ENCODE measurements around the gene PRRC2C.

The PRRC2C gene

GRCh38 chr1:171467626-171468025, 17.7 kb upstream of the PRRC2C start:
- TF ChIP-seq, protein P1, sequence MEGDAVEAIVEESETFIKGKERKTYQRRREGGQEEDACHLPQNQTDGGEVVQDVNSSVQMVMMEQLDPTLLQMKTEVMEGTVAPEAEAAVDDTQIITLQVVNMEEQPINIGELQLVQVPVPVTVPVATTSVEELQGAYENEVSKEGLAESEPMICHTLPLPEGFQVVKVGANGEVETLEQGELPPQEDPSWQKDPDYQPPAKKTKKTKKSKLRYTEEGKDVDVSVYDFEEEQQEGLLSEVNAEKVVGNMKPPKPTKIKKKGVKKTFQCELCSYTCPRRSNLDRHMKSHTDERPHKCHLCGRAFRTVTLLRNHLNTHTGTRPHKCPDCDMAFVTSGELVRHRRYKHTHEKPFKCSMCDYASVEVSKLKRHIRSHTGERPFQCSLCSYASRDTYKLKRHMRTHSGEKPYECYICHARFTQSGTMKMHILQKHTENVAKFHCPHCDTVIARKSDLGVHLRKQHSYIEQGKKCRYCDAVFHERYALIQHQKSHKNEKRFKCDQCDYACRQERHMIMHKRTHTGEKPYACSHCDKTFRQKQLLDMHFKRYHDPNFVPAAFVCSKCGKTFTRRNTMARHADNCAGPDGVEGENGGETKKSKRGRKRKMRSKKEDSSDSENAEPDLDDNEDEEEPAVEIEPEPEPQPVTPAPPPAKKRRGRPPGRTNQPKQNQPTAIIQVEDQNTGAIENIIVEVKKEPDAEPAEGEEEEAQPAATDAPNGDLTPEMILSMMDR (IDR thresholded peaks at IDR 0.05; ENCODE audit: low read depth, low read length) = no peak
- no peak for DNase-seq (ENCODE audit: extremely low read depth, low read depth)

DNA sequence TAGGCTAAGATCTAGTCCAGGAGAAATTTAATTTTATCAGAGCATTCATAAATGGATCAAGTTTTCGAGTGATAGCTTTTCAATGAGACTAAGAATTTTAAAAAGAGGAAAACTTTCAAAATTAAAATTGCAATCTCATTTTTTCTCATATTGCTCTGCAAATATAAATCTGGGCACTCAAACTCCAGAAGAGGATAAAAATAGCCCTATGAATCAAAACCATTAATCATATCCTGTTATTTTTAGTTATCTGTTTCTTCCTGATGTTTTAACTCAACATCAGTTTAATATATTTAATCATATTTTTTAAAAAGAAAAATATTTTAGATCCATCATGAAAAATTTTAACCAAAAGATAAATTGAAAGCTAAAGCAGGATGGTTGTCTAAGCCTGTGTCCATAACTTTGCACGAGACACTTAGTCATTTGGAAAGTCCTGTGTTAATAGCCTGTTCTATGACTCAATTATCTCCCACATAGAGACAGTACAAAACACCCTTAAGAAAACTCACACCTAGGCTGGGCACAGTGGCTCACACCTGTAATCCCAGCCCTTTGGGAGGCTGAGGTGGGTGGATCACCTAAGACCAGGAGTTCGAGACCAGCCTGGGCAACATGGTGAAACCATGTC, 17.1 kb upstream of the PRRC2C start:
- DNase-seq (ENCODE audit: extremely low read depth, low read depth) = no peak
- TF ChIP-seq, protein P1 (IDR thresholded peaks at IDR 0.05; ENCODE audit: low read depth, low read length) = no peak

DNA sequence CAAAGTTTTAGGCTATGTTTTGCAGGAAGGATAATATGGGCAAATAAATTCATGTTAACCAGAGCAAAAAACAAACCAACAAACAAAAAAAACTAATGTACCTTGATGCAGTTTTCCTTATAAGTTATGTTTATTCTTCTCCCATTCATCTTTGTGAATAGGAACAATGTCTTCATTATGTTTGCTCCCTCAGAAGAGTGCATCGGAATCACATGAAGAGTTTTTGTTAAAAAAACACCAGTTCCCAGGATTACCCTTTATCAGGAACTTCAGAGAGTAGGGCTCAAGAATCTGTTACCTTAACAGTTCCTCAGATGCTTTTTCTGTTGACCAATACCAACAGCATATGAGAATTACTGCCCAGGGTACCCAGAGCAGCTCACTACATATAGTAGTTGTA, 14.6 kb upstream of the PRRC2C start:
- no peak for DNase-seq (ENCODE audit: extremely low read depth, low read depth)

GRCh38 chr1:171472183-171472647, 13.1 kb upstream of the PRRC2C start:
- TF ChIP-seq, protein P1 (IDR thresholded peaks at IDR 0.05; ENCODE audit: low read depth, low read length) = no peak
- DNase-seq (ENCODE audit: extremely low read depth, low read depth) = no peak

More for the DNA sequence above, 14.6 kb upstream of the PRRC2C start:
- TF ChIP-seq, protein P1 (IDR thresholded peaks at IDR 0.05; ENCODE audit: low read depth, low read length) = no peak

- TF ChIP-seq, protein P1 (IDR thresholded peaks at IDR 0.05; ENCODE audit: low read depth, low read length) = no peak
- DNase-seq (ENCODE audit: extremely low read depth, low read depth) = no peak
Measured at GRCh38 chr1:171476829-171477228, 8.5 kb upstream of the PRRC2C start.

GRCh38 chr1:171477804-171478203, 7.5 kb upstream of the PRRC2C start:
- TF ChIP-seq, protein P1 (IDR thresholded peaks at IDR 0.05; ENCODE audit: low read depth, low read length) = no peak

GRCh38 chr1:171480035-171480434, 5.3 kb upstream of the PRRC2C start:
- TF ChIP-seq, protein P1 (IDR thresholded peaks at IDR 0.05; ENCODE audit: low read depth, low read length) = no peak
- no peak for DNase-seq (ENCODE audit: extremely low read depth, low read depth)

More at GRCh38 chr1:171477804-171478203, 7.5 kb upstream of the PRRC2C start:
- no peak for DNase-seq (ENCODE audit: extremely low read depth, low read depth)
